CD4-positive, alpha-beta T cell treated with Interleukin-15 for 1 hour (primary cell): ENCODE data around the gene SHH.
"Not testable (repeated sequence)": the region's sequence is repeated elsewhere in the genome, so short reads cannot be mapped to it uniquely, and the experiment has no call there.

Experiments
- DNase-seq: peaks from one replicate; pipeline ENCODE4 v3.0.0-alpha.2; 2020

SHH gene

GRCh38 chr7:155842496-155843265 is 30.4 kb upstream of the SHH start:
- no peak for DNase-seq

GRCh38 chr7:155840909-155841308 is 28.6 kb upstream of the SHH start:
- DNase-seq: no peak

GRCh38 chr7:155840262-155840885 is 28.1 kb upstream of the SHH start:
- DNase-seq: no peak

GRCh38 chr7:155839461-155839860 is 27.2 kb upstream of the SHH start:
- no peak for DNase-seq

GRCh38 chr7:155838312-155838711 is 26.0 kb upstream of the SHH start:
- DNase-seq: not testable (repeated sequence)

GRCh38 chr7:155837126-155837479 is 24.8 kb upstream of the SHH start:
- DNase-seq: no peak

- DNase-seq: no peak
These were observed 24.2 kb upstream of the SHH start for GRCh38 chr7:155836216-155837125.

- DNase-seq: no peak
These were observed 23.4 kb upstream of the SHH start for GRCh38 chr7:155835446-155836215.

GRCh38 chr7:155834486-155835048 is 22.3 kb upstream of the SHH start:
- no peak for DNase-seq

GRCh38 chr7:155833651-155834050 is 21.4 kb upstream of the SHH start:
- DNase-seq: no peak

- no peak for DNase-seq
These were observed 20.3 kb upstream of the SHH start for GRCh38 chr7:155832581-155832981.

- no peak for DNase-seq
These were observed 19.7 kb upstream of the SHH start for GRCh38 chr7:155831807-155832524.

GRCh38 chr7:155830961-155831806 is 18.9 kb upstream of the SHH start:
- no peak for DNase-seq

- no peak for DNase-seq
These were observed 17.7 kb upstream of the SHH start for GRCh38 chr7:155829796-155830470.

GRCh38 chr7:155825336-155825735 is 13.1 kb upstream of the SHH start:
- no peak for DNase-seq

GRCh38 chr7:155824227-155824886 is 12.1 kb upstream of the SHH start:
- DNase-seq: no peak

GRCh38 chr7:155821851-155822250 is 9.6 kb upstream of the SHH start:
- no peak for DNase-seq

GRCh38 chr7:155820788-155821187 is 8.5 kb upstream of the SHH start:
- no peak for DNase-seq

GRCh38 chr7:155820246-155820645 is 8.0 kb upstream of the SHH start:
- no peak for DNase-seq

- no peak for DNase-seq
These were observed 6.9 kb upstream of the SHH start for GRCh38 chr7:155819186-155819585.
